ENCODE results near the gene GNA14. TPM values are rescaled to one million over a fixed set of nuclear protein-coding genes. Genes with fewer than 3 reads are reported as not detected.

GNA14 gene
- polyA plus RNA-seq, 2 of the 4 experiments (the other 2 are of a cell fraction): 0.04 to 0.06 TPM

DNA sequence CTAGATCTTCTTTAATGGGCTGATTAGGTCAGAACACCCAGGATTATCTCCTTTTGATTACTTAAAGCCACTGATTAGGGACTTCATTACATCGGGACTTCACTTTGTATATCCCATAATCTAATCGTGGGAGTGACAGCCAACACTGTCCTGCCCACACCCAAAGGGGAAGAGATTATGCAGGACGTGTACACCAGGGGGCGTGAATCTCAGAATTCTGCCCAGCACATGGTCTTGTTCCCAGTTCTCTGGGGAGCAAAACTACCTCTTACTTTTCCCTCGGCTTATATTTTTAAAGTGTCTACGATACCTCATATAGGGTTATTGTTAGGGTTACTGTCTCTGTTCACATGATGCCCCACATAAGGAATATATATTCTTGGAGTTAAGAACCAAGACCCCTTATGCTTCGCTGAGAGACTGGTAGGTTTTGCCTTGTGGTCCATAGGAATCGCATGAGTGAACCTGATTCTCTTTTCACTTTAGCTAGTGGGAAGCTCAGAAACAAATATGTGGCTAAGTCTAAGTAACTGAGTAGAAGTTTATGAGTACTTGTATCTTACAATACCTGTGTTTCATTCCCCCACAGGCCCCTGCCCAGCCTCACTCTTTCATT lies 192.7 kb downstream of the GNA14 start:
- H3K4me2 ChIP-seq: peak overlapping the region; percentile 8; the same call in 1 of the 3 replicates
- 30% methylated on average over 8 of the region's 8 CpGs for WGBS (ENCODE audit: missing lambda C conversion rate)
- no peak for FAIRE-seq
- no peak overlapping the region for H3K4me3 ChIP-seq
- H3K9me3 ChIP-seq: no peaks in the 10 kb centered on the region
- TF ChIP-seq KDM1A (IDR thresholded peaks at IDR 0.05; ENCODE audit: low read depth) (no peak), FOXS1 (CRISPR knock-in tag; IDR thresholded peaks at IDR 0.05) (no peak), SREBF2 (IDR thresholded peaks at IDR 0.05) (no peak), ZNF302 (CRISPR knock-in tag; IDR thresholded peaks at IDR 0.05) (no peak), HOXB5 (CRISPR knock-in tag; IDR thresholded peaks at IDR 0.05) (no peak), TP53 (CRISPR knock-in tag; IDR thresholded peaks at IDR 0.05) (no peak), NR3C1 (IDR thresholded peaks at IDR 0.05) (no peak), RAD21 (conservative IDR thresholded peaks at IDR 0.05 in 1 of 2, IDR thresholded peaks at IDR 0.05 in 1 of 2) (peak; percentile 33 to 42; a peak in 2 of 5 replicates), CHD2 (IDR thresholded peaks at IDR 0.05; ENCODE audit: low read length, partially characterized antibody) (no peak), PHF8 (IDR thresholded peaks at IDR 0.05; ENCODE audit: borderline replicate concordance, low read depth) (no peak), HOXB13 (CRISPR knock-in tag; IDR thresholded peaks at IDR 0.05; ENCODE audit: low read depth) (no peak), HOXA7 (CRISPR knock-in tag; IDR thresholded peaks at IDR 0.05) (no peak), NPAS2 (CRISPR knock-in tag; IDR thresholded peaks at IDR 0.05; ENCODE audit: borderline replicate concordance) (no peak), MYC (IDR thresholded peaks at IDR 0.05; ENCODE audit: borderline replicate concordance, low read length) (0 out of 2 replicates have a peak, but pooled peaks have one; percentile 24), KDM5A (IDR thresholded peaks at IDR 0.05) (no peak), ZC3H11A (IDR thresholded peaks at IDR 0.05) (no peak), SMC3 (IDR thresholded peaks at IDR 0.05) (peak; percentile 71), ESRRA (IDR thresholded peaks at IDR 0.05; ENCODE audit: borderline replicate concordance, low read length) (no peak), HEYL (CRISPR knock-in tag; IDR thresholded peaks at IDR 0.05) (no peak), RFX5 (IDR thresholded peaks at IDR 0.05) (no peak), POLR2AphosphoS2 (conservative IDR thresholded peaks at IDR 0.05; ENCODE audit: low read length) (no peak)
- TF ChIP-seq, protein P1, sequence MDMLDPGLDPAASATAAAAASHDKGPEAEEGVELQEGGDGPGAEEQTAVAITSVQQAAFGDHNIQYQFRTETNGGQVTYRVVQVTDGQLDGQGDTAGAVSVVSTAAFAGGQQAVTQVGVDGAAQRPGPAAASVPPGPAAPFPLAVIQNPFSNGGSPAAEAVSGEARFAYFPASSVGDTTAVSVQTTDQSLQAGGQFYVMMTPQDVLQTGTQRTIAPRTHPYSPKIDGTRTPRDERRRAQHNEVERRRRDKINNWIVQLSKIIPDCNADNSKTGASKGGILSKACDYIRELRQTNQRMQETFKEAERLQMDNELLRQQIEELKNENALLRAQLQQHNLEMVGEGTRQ (IDR thresholded peaks at IDR 0.05): no peak
- TF ChIP-seq, protein P2, sequence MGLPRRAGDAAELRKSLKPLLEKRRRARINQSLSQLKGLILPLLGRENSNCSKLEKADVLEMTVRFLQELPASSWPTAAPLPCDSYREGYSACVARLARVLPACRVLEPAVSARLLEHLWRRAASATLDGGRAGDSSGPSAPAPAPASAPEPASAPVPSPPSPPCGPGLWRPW (IDR thresholded peaks at IDR 0.05): no peak
- TF ChIP-seq, protein P3, sequence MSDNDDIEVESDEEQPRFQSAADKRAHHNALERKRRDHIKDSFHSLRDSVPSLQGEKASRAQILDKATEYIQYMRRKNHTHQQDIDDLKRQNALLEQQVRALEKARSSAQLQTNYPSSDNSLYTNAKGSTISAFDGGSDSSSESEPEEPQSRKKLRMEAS (IDR thresholded peaks at IDR 0.05): peak; percentile 63
- TF ChIP-seq, protein P4, sequence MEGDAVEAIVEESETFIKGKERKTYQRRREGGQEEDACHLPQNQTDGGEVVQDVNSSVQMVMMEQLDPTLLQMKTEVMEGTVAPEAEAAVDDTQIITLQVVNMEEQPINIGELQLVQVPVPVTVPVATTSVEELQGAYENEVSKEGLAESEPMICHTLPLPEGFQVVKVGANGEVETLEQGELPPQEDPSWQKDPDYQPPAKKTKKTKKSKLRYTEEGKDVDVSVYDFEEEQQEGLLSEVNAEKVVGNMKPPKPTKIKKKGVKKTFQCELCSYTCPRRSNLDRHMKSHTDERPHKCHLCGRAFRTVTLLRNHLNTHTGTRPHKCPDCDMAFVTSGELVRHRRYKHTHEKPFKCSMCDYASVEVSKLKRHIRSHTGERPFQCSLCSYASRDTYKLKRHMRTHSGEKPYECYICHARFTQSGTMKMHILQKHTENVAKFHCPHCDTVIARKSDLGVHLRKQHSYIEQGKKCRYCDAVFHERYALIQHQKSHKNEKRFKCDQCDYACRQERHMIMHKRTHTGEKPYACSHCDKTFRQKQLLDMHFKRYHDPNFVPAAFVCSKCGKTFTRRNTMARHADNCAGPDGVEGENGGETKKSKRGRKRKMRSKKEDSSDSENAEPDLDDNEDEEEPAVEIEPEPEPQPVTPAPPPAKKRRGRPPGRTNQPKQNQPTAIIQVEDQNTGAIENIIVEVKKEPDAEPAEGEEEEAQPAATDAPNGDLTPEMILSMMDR (IDR thresholded peaks at IDR 0.05): peak; percentile 56
- TF ChIP-seq, protein P5, sequence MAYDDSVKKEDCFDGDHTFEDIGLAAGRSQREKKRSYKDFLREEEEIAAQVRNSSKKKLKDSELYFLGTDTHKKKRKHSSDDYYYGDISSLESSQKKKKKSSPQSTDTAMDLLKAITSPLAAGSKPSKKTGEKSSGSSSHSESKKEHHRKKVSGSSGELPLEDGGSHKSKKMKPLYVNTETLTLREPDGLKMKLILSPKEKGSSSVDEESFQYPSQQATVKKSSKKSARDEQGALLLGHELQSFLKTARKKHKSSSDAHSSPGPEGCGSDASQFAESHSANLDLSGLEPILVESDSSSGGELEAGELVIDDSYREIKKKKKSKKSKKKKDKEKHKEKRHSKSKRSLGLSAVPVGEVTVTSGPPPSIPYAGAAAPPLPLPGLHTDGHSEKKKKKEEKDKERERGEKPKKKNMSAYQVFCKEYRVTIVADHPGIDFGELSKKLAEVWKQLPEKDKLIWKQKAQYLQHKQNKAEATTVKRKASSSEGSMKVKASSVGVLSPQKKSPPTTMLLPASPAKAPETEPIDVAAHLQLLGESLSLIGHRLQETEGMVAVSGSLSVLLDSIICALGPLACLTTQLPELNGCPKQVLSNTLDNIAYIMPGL (CRISPR knock-in tag; IDR thresholded peaks at IDR 0.05; ENCODE audit: borderline replicate concordance): no peak
- no peak overlapping the region for H3K27ac ChIP-seq
- ATAC-seq: peak in 1 of 2 experiments; percentile 81; a peak in 3 of 6 replicates
- ChIA-PET POLR2A (no interaction called here), CTCF (interaction anchor here (0.8 to 12.3 kb wide), 15 partner anchors 8 to 666 kb away, joined by 3 to 238 read pairs (median 11); no protein-coding TSS in a partner anchor)
- DNase-seq (ENCODE audit: low read depth in 1 of 2, low spot score in 1 of 2): peak; percentile 53 to 65
- H3K4me1 ChIP-seq: no peaks in the 10 kb centered on the region
